Daoy (cell line): ENCODE results near the gene YIPF2. TPM values are rescaled to one million over a fixed set of nuclear protein-coding genes. Genes with fewer than 3 reads are reported as not detected.
A peak's percentile ranks its signal among the peaks of the same experiment; 100 is the strongest.
"Not testable (repeated sequence)": the region's sequence is repeated elsewhere in the genome, so short reads cannot be mapped to it uniquely, and the experiment has no call there.

ENCODE experiments used
- DNase-seq: peaks from one replicate; pipeline ENCODE4 v3.0.0-alpha.2; 2015; ENCODE audit warnings: low read depth
- total RNA-seq: library from RNA; depleted of rRNA; stranded (reverse); fragments of >200 nt; shearing (Covaris generic); gene quantifications from 2 replicates; pipeline ENCODE4 v1.2.3, GENCODE V29; 2014

Gene YIPF2
- total RNA-seq, 1 experiment from 2014 or later: 69.8 TPM

DNA sequence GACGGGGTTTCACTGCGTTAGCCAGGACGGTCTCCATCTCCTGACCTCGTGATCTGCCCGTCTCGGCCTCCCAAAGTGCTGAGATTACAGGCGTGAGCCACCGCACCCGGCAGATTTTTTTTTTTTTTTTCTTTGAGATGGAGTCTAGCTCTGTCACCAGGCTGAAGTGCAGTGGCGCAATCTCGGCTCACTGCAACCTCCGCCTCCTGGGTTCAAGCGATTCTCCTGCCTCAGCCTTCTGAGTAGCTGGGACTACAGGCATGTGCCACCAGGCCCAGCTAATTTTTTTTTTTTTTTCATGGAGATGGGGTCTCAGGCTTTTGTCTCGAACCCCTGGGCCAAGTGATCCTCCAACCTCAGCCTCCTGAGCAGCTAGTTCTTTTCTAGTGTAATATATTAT is 13.2 kb upstream of the YIPF2 start:
- not testable (repeated sequence) for DNase-seq

GRCh38 chr19:10936661-10937084 is 8.2 kb upstream of the YIPF2 start:
- peak; percentile 74 for DNase-seq

DNA sequence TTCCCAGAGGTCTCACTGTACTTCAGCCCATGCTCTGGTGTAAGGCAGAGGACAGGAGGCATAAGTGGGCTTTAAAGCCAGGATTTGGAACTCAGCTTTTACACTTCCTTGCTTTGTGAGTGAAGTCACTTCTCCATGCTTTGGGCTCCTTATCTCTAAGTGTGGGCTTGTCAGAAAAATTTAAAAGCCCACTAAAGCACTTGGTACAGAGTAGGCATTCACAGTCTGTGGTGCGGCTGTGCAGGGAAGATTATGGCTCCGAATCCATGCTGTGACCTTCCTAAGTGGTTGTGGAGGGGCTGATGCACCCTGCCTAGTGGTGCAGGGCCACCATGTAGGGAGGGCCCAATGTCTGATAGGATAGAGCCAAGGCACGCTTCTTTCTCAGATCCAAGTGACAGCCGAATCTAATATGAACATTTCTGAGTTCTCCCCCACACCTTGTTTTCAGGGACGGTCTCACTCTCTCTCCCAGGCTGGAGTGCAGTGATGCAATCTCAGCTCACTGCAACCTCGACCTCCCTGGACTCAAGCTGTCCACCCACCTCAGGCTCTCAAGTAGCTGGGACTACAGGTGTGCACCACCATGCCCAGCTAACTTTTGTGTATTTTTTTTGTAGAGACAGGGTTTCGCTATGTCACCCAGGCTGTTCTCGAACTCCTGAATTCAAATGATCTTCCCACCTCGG is 7.1 kb upstream of the YIPF2 start:
- no peak for DNase-seq

DNA sequence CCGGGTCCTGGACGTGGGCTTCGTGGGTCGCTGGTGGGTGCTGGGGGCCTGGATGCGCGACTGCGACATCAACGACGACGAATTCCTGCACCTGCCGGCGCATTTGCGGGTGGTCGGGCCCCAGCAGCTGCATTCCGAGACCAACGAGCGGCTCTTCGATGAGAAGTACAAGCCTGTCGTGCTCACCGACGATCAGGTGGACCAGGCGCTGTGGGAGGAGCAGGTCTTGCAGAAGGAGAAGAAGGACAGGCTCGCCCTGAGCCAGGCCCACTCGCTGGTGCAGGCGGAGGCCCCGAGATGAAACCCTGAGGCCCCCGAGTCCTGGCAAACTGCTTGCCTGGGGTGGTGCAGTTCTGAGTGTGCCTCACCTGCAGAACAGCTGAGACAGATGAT is 959 bp upstream of the YIPF2 start:
- DNase-seq: no peak

- no peak for DNase-seq
Measured at GRCh38 chr19:10927730-10928562, 493 bp downstream of the YIPF2 start.

- DNase-seq: no peak
Measured at GRCh38 chr19:10924597-10924996, 3.8 kb downstream of the YIPF2 start.

GRCh38 chr19:10923260-10924112 is 5.0 kb downstream of the YIPF2 start:
- no peak for DNase-seq

GRCh38 chr19:10922638-10923014 is 5.8 kb downstream of the YIPF2 start:
- no peak for DNase-seq

DNA sequence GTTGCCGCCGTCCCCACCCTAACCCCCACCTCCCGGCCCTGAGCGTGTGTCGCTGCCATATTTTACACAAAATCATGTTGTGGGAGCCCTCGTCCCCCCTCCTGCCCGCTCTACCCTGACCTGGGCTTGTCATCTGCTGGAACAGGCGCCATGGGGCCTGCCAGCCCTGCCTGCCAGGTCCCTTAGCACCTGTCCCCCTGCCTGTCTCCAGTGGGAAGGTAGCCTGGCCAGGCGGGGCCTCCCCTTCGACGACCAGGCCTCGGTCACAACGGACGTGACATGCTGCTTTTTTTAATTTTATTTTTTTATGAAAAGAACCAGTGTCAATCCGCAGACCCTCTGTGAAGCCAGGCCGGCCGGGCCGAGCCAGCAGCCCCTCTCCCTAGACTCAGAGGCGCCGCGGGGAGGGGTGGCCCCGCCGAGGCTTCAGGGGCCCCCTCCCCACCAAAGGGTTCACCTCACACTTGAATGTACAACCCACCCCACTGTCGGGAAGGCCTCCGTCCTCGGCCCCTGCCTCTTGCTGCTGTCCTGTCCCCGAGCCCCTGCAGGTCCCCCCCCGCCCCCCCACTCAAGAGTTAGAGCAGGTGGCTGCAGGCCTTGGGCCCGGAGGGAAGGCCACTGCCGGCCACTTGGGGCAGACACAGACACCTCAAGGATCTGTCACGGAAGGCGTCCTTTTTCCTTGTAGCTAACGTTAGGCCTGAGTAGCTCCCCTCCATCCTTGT is 6.4 kb downstream of the YIPF2 start:
- no peak for DNase-seq

- DNase-seq: no peak
Measured at GRCh38 chr19:10921199-10921909, 7.1 kb downstream of the YIPF2 start.

DNA sequence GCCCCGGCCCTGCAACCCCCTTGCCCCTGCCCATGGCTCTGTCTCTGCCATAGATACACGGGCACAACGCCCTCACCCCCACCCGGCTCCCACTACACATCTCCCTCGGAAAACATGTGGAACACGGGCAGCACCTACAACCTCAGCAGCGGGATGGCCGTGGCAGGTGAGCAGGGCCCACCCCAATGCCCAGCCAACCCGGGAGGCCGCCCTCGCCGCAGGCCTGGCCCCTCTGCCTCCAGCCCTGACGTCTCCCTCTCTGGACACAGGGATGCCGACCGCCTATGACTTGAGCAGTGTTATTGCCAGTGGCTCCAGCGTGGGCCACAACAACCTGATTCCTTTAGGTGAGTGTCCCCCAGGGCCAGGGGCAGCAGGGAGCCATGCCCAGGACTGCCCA is 7.7 kb downstream of the YIPF2 start:
- DNase-seq: no peak

DNA sequence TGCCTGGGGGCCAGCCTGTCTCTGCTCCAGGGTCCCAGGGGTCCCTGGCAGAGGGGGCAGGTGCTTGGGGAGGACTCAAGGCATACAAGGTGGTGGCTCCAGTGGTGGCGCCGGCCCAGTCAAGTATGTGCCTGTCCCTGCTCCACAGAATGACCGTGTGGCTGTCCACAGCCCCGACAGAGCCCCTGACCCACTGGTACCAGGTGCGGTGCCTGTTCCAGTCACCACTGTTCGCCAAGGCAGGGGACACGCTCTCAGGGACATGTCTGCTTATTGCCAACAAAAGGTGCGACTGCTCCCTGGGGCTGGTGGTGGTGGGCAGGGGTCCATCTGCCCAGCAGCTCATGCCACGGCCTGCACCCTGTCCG is 8.2 kb downstream of the YIPF2 start:
- no peak for DNase-seq

GRCh38 chr19:10919352-10920287 is 8.8 kb downstream of the YIPF2 start:
- no peak for DNase-seq

DNA sequence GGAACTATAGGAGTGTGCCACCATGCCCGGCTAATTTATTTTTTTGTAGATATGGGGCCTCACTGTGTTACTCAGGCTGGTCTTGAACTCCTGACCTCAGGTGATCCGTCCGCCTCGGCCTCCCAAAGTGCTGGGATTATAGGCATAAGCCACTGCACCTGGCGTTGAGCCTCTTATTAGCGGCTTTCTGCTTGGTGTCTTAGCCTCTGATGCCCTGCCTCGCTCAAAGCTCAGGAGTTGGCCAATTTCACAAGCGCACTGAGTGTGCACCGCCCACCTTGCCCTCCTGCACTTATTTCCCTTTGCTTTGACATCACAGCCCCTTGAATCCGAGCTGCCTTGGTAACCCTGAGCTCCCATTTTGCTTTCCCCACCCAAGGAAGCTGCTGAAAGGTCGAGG is 10.1 kb downstream of the YIPF2 start:
- no peak for DNase-seq

DNA sequence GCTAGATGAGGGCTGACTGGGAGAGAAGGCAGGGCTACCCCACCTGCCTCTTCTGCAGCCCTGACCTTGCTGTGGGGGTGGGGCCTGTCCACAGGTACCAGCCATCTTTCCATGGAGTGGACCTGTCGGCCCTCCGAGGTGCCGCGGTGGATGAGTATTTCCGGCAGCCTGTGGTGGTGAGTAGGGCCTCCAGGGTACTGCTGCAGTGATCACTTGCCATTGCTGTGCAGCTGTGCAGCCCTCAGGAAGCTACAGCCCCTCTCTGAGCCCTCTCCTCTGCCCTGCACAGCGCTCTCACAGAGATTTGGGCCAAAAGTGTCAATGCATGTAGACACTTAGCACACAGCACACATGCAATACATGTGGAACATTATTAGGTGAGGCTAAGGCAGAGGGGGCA is 11.8 kb downstream of the YIPF2 start:
- no peak for DNase-seq

DNA sequence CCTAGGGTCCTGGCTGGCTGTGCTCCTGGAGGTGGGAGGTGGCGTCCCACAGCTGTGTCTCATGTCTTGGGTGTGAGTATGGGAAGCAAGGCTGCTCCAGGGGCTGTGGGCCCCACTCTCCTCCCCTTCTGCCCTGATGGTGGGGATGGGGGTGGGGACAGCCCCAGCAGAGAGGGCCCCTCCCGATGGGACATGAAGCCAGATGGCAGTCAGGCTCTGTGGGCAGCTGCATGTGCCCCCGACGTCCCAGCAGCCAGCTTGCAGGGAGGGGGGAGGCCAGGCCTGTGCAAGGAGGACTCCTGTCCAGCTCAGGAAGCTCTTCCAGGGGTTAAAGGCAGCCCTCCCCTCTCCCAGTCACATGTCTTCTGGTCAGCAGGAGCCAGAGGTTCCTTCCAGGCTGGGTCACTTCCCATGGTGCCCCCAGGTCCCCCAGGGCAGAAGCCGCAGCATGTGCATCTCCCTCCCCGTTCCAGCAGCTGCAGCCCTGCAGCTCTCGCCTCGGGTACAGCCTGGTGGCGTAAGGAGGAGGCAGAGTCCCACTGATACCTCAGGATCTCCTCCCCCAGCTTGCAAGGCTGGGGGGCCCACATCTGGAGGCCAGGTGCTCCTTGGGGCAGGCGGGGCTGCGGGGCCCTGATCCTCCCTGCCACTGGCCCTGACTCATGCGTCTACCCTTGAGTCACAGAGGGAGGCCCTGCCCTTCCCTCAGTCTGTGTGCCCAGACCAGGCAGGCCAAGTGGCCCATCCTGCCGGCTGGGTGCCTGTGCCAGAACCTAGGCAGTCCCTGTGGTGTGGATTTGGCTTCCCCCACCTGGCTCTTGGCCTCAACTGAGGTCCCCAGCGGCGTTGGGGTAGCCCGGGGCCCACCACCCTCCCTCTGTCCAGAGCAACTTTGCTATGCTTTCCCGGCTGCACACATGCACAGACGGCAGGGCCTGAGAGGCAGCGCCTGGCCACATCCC is 13.0 kb downstream of the YIPF2 start:
- peak; percentile 92 for DNase-seq

- no peak for DNase-seq
Measured at GRCh38 chr19:10913716-10914340, 14.6 kb downstream of the YIPF2 start.

GRCh38 chr19:10912619-10913018 is 15.8 kb downstream of the YIPF2 start:
- no peak for DNase-seq
